Erythroblast (primary cell): ENCODE measurements around the gene NKX2-3.

Source experiments
- GATA1 ChIP-seq: IDR thresholded peaks from 2 replicates; pipeline ENCODE4 v1.6.1; 2011; ENCODE audit warnings: low read depth, mild to moderate bottlenecking, control low read depth, low read length, moderate library complexity
- POLR2A ChIP-seq: IDR thresholded peaks from 2 replicates; pipeline ENCODE4 v1.6.1; 2011; ENCODE audit warnings: mild to moderate bottlenecking, low read length

DNA sequence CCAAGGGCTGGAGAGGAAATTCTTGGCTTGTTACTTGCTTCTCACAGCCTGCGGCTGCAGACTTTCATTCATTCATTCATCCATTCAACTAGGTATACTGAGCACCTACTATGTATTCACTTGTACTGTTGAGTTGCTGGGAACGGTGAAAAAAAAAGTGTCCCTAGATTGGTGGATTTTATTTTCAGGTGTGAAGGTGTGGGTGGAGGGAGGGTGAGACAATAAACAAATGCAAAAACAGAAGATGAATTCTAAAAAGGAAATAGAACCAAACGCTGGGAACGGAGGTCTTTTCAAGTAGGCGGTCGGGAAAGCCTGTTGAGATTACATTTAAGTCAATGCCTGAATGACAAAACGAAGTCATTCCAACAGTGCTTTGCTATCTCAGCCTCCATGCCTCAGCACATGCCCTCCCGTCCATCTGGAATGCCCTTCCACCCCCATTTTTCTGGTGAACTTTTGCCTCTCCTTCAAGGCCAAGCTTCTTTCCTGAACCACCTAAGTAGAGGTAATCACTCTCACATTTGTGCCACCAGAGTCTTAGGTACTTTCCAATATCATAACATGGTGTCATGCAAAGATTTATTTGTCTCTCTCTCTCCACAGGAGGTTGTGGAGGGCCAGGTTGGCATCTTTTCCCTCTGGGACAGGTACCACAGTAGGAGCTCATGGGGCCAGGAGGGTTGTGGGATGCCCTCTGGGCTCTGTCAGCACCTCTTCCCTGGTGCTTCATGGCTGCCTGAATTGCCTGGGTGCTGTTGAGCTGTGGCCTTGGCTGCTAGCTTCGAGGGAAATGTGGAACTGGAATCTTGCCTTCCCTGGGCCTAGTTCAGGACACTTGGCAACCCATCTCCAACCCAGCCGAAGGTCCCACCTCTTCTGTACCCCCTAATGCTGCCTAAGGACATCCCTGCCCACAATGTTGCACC is 5.5 kb downstream of the NKX2-3 start:
- no peak for TF ChIP-seq POLR2A
- no peak for TF ChIP-seq GATA1
